Measurements from ENCODE around the gene MMP14.
"Not testable (repeated sequence)": the region's sequence is repeated elsewhere in the genome, so short reads cannot be mapped to it uniquely, and the experiment has no call there.

MMP14 gene

DNA sequence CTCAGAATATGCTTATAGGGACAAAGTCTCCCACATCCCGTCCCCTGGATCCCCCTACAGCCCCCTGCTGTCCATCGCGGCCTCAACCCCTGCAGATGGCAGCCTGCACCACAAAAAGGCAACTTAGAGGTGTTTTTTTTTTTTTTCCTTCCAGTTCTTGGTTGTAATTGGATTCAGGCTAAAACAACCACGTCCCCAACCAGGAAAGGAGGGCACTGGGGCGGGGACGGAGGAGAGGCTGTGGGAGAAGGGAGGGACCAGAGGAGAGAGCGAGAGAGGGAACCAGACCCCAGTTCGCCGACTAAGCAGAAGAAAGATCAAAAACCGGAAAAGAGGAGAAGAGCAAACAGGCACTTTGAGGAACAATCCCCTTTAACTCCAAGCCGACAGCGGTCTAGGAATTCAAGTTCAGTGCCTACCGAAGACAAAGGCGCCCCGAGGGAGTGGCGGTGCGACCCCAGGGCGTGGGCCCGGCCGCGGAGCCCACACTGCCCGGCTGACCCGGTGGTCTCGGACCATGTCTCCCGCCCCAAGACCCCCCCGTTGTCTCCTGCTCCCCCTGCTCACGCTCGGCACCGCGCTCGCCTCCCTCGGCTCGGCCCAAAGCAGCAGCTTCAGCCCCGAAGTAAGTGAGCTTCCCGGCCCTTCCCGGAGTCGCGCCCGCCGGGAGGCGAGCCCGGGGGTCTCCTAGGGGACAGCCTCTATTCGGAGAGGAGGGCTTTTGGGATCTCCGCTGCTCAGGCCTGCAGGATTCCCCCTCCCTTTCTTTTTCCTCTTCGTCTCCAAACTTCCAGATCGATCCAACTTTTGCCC lies at the start of gene MMP14:
TSS of gene MMP14 (plus strand) at position 285 of the 813 bp plus-strand sequence. CDS start at position 518, 233 bp downstream.
- DNase-seq (ENCODE audit: low spot score) = peak; percentile 83

DNA sequence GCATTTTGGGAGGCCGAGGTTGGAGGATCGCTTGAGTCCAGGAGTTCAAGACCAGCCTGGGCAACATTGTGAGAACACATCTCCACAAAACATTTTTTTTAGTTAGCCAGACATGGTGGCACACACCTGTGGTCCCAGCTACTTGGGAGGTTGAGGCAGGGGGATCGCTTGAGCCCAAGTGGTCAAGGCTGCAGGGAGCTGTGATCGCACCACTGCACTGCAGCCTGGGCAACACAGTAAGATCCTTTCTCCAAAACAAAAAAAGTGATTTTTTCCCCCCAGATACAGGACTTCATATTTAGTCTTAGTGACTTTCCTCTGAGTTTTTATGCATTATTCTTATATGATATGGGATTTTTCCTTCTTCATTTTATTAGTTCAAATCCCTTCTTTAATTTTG lies 49.7 kb upstream of the MMP14 start:
- no peak for DNase-seq (ENCODE audit: low spot score)

DNA sequence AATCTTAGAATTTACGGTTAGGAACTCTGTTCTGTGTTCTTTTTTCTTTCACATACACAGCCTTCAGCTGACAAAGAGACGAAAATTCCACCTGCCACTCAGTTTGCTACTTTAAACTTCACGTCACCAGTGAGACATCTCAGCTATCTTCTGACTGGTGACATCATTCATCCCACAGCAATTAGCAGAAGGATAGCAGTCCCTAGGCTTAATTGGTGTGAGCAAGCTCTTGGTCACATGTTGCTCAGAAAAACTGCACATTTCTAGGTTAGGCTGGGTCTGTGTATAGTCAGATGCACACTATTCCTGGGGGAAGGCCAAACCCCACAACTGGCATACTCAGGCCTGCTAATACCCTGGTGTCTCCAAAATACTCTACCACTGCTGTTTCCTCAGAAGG lies 45.1 kb upstream of the MMP14 start:
- DNase-seq (ENCODE audit: low spot score) = peak; percentile 89

DNA sequence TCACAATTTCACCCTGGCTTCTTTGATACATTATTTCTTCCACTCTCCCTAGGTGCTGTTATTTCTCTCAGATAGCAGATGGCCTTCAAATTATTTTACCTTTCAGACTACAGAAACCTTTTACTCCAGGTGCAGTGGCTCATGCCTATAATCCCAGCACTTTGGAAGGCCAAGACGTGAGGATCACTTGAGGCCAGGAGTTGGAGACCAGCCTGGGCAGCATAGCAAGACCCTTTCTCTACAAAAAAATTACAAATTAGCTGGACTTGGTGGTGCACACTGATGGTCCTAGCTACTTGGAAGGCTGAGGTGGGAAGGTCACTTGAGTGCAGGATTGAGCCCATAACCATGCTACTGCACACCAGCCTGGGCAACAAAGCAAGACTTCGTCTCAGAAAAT lies 44.2 kb upstream of the MMP14 start:
- DNase-seq (ENCODE audit: low spot score) = no peak

DNA sequence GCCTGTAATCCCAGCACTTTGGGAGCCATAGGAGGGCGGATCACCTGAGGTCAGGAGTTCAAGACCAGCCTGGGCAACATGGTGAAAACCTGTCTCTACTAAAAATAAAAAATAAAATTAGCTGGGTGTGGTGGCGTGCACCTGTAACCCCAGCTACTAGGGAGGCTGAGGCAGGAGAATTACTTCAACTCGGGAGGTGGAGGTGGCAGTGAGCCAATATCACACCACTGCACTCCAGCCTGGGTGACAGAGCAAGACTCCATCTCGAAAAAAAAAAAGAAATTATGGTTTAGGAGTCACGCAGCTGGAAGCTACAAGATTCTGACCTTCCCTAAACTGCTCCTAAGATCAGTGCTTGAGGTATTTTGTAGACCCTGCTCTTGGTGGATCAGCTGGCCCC lies 42.8 kb upstream of the MMP14 start:
- not testable (repeated sequence) for DNase-seq (ENCODE audit: low spot score)

DNA sequence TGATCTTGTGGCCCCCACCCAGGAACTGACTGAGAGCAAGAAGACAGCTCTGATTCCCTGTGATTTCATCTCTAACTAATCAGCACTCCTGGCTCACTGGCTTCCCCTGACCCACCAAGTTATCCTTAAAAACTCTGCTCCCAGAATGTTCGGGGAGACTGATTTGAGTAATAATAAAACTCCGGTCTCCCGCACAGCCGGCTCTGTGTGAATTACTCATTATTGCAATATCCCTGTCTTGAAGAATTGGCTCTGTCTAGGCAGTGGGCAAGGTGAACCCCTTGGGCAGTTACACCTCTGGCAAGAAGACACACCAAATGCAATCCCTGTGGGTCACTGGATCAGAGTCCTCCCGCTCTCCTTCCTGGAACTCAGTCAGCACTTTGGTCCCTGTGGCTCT lies 42.4 kb upstream of the MMP14 start:
- peak; percentile 73 for DNase-seq (ENCODE audit: low spot score)

DNA sequence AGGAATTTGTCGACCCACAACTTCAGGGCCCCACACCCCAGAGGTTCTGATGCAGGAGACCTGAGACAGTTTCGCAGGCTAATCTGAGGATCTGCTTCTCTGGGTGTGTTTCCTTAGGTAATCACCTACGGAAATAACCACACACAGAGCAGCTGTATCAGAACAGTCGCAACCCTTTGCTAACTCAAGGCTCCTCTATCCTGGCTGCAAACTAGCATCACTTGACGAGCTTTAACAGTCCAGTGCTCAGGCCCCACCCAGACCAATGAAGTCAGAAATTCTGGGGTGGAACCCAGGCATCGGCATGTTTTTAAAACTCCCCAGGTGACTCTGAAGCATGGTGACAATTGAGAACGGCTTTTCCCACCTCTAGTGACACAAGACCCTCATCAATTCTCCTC lies 41.8 kb upstream of the MMP14 start:
- DNase-seq (ENCODE audit: low spot score) = peak; percentile 70

DNA sequence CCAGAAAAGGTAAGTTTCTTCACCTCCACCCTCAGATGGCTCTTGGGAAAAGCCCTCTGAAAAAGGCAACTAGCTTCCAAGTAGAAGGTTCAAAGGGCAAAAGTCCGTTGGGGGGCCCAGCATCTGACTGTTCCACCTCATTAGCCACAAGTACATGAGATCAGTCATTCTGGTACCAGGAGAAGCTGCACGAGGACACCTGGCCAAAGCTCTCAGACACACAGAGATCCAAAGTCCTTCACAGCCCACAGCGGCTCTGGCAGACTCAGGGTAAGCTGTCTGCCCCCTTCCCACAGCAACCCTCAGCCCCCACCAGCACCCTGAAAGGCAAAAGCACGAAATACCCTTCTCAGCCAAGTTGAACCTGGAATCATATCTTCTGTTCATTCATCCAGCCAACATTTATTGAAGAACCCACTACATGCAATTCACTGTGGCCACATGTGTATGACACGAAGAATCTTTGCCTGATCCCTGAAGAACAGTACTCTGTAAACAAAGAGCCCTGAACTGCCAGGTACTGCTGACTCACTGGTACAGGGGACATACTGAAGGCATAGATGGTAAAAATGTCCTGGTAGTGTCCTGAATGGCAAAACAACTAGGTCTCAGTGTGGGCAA lies 40.2 kb upstream of the MMP14 start:
- no peak for DNase-seq (ENCODE audit: low spot score)

DNA sequence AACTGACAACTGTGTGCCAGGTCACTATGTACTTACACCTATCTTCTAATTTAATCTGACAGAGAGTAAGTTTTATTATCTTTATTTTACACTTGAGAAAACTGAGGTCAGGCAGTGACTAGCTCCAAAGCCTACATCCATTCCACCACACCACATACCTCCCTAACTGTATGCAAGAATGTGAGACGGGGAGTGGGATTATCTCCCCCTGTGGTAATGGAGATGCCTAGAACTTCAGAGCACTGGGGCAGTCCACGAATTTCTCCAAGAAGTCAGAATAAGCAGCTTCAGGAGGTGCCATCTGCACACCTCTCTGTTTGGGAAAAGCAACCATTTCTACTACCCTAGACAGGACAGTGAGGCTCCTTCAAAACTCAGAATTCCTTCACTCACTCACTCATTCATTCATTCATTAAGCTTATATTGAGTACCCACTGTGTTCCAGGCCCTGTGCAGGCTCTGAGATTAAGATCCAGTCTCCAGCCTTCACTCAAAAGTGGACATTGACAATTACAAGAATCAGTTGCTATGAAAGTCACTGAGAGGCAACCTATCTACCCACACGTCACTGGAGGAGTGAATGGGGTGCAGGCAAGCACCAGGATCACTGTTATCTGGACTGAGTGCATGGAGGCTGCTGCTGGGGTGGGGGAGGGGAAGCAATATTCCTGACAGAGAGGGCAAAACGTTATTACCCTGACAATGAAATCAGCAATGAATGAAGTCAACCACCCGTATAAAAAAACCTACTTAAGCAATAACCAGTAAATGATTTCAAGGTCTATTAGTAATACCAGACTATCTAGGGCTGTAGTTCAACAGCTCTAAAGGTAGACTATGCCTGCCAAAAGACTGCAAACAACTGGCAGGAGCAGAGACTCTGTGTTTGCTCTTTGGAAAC lies 39.1 kb upstream of the MMP14 start:
- DNase-seq (ENCODE audit: low spot score) = peak; percentile 83

DNA sequence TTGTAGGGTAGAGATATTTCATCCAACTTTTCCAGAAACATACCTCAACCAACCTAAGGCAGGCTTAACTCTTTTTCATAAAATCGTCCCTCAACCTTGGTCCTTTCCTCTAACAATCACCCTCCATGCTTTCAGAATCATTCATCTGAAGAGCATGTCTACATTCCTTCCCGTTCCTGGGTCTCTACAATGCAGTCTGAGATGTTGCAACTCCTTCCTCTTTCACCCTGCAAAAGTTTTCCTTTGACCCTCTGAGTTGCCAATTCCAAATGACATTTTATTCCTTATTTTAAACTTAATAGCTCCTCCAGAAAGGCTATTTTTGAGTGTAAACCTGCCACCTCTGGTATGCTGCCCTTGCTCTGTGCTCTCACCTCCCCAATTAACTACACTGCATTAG lies 37.9 kb upstream of the MMP14 start:
- DNase-seq (ENCODE audit: low spot score) = no peak

DNA sequence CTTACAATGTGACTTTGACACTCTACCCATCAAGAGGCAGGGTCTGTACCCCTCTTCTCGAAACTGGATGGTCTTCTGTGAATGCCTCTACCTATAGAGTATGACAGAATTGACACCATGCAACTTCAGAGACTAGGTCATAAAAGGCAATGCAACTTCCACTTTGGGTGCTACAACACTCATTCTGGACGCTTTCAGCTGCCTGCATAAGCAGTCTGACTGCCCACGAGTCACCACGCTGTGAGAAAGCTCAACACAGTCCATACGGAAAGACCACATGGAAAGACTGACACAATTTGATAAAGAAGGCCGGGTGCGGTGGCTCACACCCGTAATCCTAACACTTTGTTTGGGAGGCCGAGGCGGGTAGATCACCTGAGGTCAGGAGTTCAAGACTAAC lies 36.0 kb upstream of the MMP14 start:
- DNase-seq (ENCODE audit: low spot score) = no peak

DNA sequence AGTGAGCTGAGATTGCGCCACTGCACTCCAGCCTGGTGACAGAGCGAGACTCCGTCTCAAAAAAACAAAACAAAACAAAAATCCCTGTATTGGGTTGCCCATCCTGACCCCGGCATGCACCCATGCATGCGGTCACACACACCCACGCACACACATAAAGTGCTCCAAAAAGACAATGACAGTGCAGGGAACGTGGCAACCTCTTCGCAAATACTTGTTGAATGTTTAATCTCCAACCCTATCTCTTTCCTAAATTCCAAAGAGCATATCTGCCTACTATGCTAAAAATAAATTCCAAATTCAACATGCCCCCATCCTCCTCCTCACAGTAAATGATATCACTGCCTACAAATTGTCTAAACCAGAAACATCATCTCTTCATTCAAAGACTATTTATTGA lies 34.7 kb upstream of the MMP14 start:
- no peak for DNase-seq (ENCODE audit: low spot score)

DNA sequence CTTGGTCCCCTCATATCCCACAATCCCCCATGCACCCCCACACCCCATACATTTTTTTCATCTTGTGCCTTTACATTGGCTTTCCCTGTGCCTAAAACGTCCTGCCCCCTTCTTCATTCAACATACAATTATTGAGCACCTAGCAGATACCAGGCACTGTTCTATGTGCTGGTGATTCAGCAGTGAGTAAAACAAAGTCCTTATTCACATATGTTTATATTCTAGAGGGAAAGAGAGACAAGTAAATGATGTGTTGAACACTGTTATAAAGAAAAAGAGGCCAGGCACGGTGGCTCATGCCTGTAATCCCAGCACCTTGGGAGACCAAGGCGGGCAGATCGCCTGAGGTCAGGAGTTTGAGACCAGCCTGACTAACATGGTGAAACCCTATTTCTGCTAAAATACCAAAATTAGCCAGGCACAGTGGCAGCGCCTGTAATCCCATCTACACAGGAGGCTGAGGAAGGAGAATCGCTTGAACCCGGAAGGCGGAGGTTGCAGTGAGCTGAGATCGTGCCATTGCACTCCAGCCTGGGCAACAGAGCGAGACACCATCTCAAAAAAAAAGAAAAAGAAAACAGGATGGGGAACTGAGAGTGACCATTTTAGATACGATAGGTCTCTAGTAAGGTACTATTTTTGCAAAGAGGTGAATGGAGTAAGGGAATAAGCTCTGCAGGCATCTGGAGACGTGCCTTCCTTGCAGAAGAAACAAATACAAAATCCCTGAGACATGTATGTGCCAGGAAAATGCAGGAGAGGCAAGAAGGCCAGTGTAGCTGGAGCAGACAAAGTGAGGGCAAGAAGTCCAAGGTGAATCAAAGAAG lies 33.3 kb upstream of the MMP14 start:
- no peak for DNase-seq (ENCODE audit: low spot score)

DNA sequence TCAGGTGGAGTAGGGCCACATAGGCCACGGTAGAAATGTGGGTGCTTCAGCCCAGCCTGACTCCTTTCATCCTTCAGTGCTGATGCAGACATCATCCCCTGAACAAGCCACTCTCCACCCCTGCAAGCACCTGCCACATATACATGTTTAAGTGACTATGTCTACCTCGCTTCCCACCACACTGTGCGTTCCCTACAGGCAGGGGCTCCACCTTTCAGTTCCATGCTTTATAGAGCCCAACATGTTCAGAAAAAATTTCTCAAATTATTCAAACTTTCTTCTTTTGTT lies 32.8 kb upstream of the MMP14 start:
- DNase-seq (ENCODE audit: low spot score) = no peak

DNA sequence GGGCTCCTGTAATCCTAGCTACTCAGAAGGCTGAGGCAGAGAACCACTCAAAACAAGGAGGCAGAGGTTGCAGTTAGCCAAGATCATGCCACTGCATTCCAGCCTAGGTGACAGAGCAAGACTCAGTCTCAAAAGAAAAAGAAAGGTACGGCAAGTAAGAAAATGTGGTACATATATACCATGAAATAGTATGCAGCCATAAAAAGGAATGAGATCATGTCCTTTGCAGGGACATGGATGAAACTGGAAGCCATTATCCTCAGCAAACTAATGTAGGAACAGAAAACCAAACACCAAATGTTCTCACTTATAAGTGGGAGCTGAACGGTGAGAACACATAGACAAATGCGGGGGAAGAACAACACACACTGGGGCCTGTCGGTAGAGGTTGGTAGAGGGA lies 31.1 kb upstream of the MMP14 start:
- not testable (repeated sequence) for DNase-seq (ENCODE audit: low spot score)

DNA sequence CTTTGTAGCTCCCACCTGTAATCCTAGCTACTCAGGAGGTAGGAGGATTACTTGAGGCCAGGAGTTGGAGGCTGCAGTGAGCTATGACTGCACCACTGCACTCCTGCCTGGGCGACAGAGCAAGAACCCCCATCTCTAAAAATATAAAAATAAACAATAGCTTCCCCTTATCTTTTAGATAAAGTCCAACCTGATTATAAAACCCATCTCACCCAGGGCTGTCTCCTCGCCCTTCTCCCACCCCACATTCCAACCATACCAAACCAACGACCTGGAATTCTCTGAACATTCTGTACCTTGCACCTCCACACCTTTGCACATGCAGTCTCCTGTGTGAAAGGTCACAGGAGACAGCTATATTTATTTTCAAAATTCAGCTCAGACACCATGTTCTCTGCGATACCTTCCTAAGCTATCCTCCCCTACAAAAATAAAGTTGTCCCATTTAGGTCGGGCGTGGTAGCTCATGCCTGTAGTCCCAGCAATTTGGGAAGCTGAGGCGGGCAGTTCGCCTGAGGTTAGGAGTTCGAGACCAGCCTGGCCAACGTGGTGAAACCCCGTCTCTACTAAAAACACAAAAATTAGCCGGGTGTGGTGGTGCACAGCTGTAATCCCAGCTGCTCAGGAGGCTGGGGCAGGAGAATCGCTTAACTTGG lies 28.8 kb upstream of the MMP14 start:
- DNase-seq (ENCODE audit: low spot score) = no peak

DNA sequence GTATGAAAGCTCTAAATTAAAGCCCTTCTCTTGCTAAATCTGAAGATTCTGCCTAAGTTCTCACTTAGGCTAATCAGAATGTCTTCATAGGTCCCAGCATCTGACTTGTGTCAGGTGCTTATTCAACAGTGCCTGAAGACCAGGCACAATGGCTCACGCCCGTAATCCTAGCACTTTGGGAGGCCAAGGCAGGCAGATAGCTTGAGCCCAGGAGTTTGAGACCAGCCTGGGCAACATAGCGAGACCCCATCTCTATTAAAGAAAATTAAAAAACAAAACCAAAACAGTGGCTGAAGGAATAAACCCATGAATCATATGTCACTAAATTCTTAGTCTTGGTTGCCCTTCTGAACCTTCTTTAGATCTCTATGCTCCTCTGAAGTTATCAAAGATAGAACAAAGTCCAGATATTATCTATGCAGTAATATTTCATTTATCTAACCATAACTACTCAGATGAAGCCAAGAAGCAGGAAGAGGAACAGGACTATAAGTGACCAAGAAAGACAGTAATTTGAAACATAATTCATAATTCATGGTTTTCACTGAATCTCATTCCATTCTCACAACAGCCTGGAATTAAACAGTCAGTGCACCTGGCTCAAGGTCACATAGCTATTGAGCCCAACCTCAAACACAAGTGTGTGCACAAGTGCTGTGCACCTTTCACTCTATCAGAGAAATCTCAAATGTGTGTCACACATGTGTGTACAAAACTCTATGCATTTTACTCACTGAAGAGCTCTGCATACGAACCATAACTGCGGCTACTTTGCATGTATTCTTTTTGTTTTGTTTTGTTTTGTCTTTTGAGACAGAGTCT lies 27.8 kb upstream of the MMP14 start:
- DNase-seq (ENCODE audit: low spot score) = no peak

DNA sequence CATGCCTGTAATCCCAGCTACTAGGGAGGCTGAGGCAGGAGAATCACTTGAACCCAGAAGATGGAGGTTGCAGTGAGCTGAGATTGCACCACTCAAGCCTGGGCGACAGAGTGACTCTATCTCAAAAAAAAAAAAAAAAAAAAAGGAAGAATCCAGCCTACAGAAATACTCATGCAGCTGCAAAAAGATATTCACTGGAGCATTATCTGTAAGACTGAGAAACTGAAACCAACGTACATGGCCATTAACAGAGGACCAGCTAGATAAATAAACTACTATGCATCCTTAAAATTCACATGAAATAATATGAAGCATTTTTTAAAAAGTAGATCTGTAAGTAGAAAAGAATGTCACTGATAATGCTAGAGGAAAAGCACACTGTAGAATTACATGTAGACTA lies 24.7 kb upstream of the MMP14 start:
- no peak for DNase-seq (ENCODE audit: low spot score)

DNA sequence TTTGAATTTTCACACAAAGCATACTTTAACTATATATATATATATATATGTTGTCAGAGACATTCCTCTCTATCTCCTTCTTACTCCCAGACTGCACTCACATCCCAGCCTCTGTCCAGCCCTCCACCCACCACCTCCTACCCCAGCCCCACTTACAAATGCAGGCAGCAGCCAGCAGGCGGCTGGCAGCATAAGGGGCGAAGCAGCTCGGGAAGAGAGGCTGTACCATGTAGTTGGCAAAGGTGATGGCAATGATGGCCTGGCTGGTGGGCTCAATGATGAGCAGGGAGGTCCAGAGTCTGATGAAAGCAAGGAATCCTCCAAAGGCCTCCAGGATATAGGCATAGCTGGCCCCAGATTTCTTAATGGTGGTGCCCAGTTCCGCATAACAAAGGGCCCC lies 23.6 kb upstream of the MMP14 start:
- peak; percentile 29 for DNase-seq (ENCODE audit: low spot score)

DNA sequence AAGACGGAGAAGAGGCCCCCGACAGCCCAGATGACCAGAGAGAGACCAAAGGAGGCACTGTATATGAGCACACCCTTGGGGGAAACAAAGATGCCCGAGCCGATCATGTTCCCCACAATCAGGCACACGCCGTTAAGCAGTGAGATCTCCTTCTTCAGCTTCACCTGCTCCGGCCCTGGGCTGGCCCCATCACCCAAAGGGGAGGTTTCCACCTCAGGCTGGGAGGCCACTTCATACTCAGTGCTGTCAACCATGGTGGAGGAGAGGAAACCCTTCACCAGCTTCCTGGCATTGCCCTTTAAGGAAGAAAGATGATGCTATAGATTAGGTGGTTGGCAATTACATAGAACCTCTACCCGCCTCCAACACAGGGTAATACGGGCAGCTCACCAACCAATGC lies 23.2 kb upstream of the MMP14 start:
- DNase-seq (ENCODE audit: low spot score) = peak; percentile 13

DNA sequence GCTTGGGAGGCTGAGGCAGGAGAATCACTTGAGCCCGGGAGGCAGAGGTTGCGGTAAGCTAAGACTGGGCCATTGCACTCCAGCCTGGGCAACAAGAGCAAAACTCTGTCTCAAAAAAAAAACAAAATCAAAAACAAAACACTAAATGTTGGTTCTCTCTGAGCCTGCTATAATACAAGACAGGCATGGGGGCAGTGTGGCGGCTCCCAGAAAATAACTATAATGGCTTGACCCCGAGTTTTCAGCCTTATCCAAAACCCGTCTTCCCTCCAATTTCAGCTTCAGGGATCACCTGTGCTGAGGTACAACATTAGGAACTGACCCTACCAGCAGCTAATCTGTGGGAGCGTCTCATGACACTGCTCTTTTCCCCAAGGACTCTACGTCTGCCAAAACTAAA lies 22.0 kb upstream of the MMP14 start:
- DNase-seq (ENCODE audit: low spot score) = no peak
